H1 (cell line): ENCODE results near the gene MMP20. TPM values are rescaled to one million over a fixed set of nuclear protein-coding genes. Genes with fewer than 3 reads are reported as not detected.

Experiments
- CTCF ChIA-PET: fragments of 300-600 bp; sonication (Branson Sonifier 250); formaldehyde crosslinking; loops from one replicate; lab custom pipeline; 2021; ENCODE audit not compliant: partially characterized antibody; lab: Charles Lee
- POLR2A ChIA-PET: fragments of 300-600 bp; sonication (Branson Sonifier 250); formaldehyde crosslinking; loops from one replicate; lab custom pipeline; 2021; ENCODE audit warnings: inconsistent platforms; ENCODE audit not compliant: partially characterized antibody; lab: Charles Lee
- DNase-seq, 2 experiments: peaks; one replicate each; pipeline versions ENCODE4 v3.0.0 to v3.0.0-alpha.2; 2010 to 2022; ENCODE audit warnings: low spot score in 2 of 2, low read depth in 1 of 2, mixed read lengths in 1 of 2
- FAIRE-seq: peaks from 2 replicates; lab custom pipeline; 2011; peaks lifted over from hg19 to GRCh38; lab: Jason Lieb, UNC
- H2AFZ ChIP-seq: 2 replicates; pipeline ENCODE4 v1.8.1; 2012; ENCODE audit warnings: low read length, inconsistent platforms
- H2AK5ac ChIP-seq: 2 replicates; pipeline ENCODE4 v1.6.1; 2013; ENCODE audit warnings: low read depth, low read length
- H2BK120ac ChIP-seq: replicated peaks from 2 replicates; pipeline ENCODE3; 2013; ENCODE audit warnings: low read depth, low read length, inconsistent platforms
- H2BK12ac ChIP-seq: 2 replicates; pipeline ENCODE4 v1.6.1; 2013; ENCODE audit warnings: low read depth, low read length
- H2BK15ac ChIP-seq: 2 replicates; pipeline ENCODE4 v1.6.1; 2013; ENCODE audit warnings: low read length
- H2BK20ac ChIP-seq: 2 replicates; pipeline ENCODE4 v1.6.1; 2013; ENCODE audit warnings: low read length
- H2BK5ac ChIP-seq: 2 replicates; pipeline ENCODE4 v1.6.1; 2013; ENCODE audit warnings: low read depth, low read length
- H3K14ac ChIP-seq: 2 replicates; pipeline ENCODE4 v1.6.1; 2013; ENCODE audit warnings: inconsistent platforms; ENCODE audit not compliant: insufficient read length
- H3K18ac ChIP-seq: 2 replicates; pipeline ENCODE4 v1.6.1; 2013; ENCODE audit warnings: low read length; ENCODE audit errors: extremely low read depth
- H3K23ac ChIP-seq: 2 replicates; pipeline ENCODE4 v1.6.1; 2013; ENCODE audit warnings: inconsistent platforms; ENCODE audit not compliant: insufficient read length
- H3K23me2 ChIP-seq: 2 replicates; pipeline ENCODE4 v1.6.1; 2013; ENCODE audit warnings: low read depth, low read length
- H3K27ac ChIP-seq: 2 replicates; pipeline ENCODE4 v1.6.1; 2011; ENCODE audit warnings: low read depth, low read length, inconsistent platforms
- H3K27me3 ChIP-seq, 4 experiments: replicated peaks in 1 of 4; 1 replicate in 1 of 4; 2 replicates in 3 of 4; pipeline versions ENCODE4 v1.6.1 to v1.8.1; 2011 to 2013; ENCODE audit warnings: low read length in 3 of 4, mild to moderate bottlenecking in 3 of 4, inconsistent platforms in 2 of 4, mixed read lengths in 2 of 4, moderate library complexity in 1 of 4; ENCODE audit not compliant: control insufficient read depth in 3 of 4, insufficient read depth in 3 of 4; ENCODE audit errors: extremely low read depth in 1 of 4
- H3K36me3 ChIP-seq, 4 experiments: 2 replicates each; pipeline versions ENCODE4 v1.6.1 to v1.8.1; 2011 to 2013; ENCODE audit warnings: mild to moderate bottlenecking in 4 of 4, low read length in 3 of 4, moderate library complexity in 2 of 4, control low read depth in 1 of 4, inconsistent platforms in 1 of 4; ENCODE audit not compliant: insufficient read depth in 4 of 4, control insufficient read depth in 2 of 4
- H3K4ac ChIP-seq: replicated peaks from 2 replicates; pipeline ENCODE3; 2013; ENCODE audit warnings: low read length, low read depth, mixed read lengths, inconsistent platforms; ENCODE audit not compliant: insufficient read length
- H3K4me1 ChIP-seq, 4 experiments: replicated peaks in 1 of 4; 1 replicate in 1 of 4; 2 replicates in 3 of 4; pipeline versions ENCODE4 v1.6.1 to v1.8.1; 2011 to 2013; ENCODE audit warnings: low read length in 3 of 4, inconsistent platforms in 2 of 4, mixed read lengths in 1 of 4; ENCODE audit not compliant: insufficient read depth in 4 of 4, control insufficient read depth in 3 of 4
- H3K4me2 ChIP-seq, 2 experiments: 2 replicates each; pipeline versions ENCODE4 v1.6.1 to v1.8.1; 2011 to 2013; ENCODE audit warnings: low read depth in 2 of 2, low read length in 2 of 2, control low read depth in 1 of 2, inconsistent platforms in 1 of 2, mild to moderate bottlenecking in 1 of 2; ENCODE audit not compliant: insufficient read depth in 1 of 2
- H3K4me3 ChIP-seq, 4 experiments: fragments of 200-600, 300-600 bp in 1 of 4; sonication (generic), shearing (Covaris generic), sonication (Bioruptor Twin) in 1 of 4; 2 replicates each; pipeline versions ENCODE4 v1.5.1 to v1.8.1; 2011 to 2016; ENCODE audit warnings: low read length in 4 of 4, low read depth in 3 of 4, control low read depth in 2 of 4, inconsistent platforms in 2 of 4, mild to moderate bottlenecking in 2 of 4, mixed read lengths in 1 of 4, moderate library complexity in 1 of 4; ENCODE audit not compliant: insufficient read depth in 2 of 4; ENCODE audit errors: extremely low read depth in 1 of 4
- H3K56ac ChIP-seq: replicated peaks from 2 replicates; pipeline ENCODE3; 2013; ENCODE audit warnings: low read depth, mild to moderate bottlenecking, mixed read lengths, low read length, inconsistent platforms; ENCODE audit not compliant: insufficient read length
- H3K79me1 ChIP-seq: 2 replicates; pipeline ENCODE4 v1.6.1; 2013; ENCODE audit warnings: low read depth, low read length, control low read depth
- H3K79me2 ChIP-seq, 2 experiments: 2 replicates each; pipeline versions ENCODE4 v1.6.1 to v1.8.1; 2012 to 2013; ENCODE audit warnings: low read length in 2 of 2, mild to moderate bottlenecking in 2 of 2, inconsistent platforms in 1 of 2; ENCODE audit not compliant: insufficient read depth in 2 of 2, control insufficient read depth in 1 of 2
- H3K9ac ChIP-seq, 4 experiments: replicated peaks in 1 of 4; 1 replicate in 1 of 4; 2 replicates in 3 of 4; pipeline versions ENCODE4 v1.6.1 to v1.8.1; 2011 to 2013; ENCODE audit warnings: low read depth in 3 of 4, low read length in 3 of 4, control low read depth in 2 of 4, mild to moderate bottlenecking in 2 of 4, moderate library complexity in 2 of 4, inconsistent platforms in 1 of 4; ENCODE audit errors: extremely low read depth in 1 of 4
- H3K9me3 ChIP-seq, 2 experiments: 2 replicates each; pipeline versions ENCODE4 v1.6.1 to v1.8.1; 2012 to 2013; ENCODE audit warnings: mild to moderate bottlenecking in 2 of 2, moderate library complexity in 2 of 2, control low read depth in 1 of 2, inconsistent platforms in 1 of 2, low read depth in 1 of 2, low read length in 1 of 2, mixed read lengths in 1 of 2; ENCODE audit not compliant: insufficient read depth in 2 of 2
- H4K20me1 ChIP-seq, 2 experiments: replicated peaks in 1 of 2; 2 replicates each; pipeline versions ENCODE3 to v1.8.1; 2011 to 2013; ENCODE audit warnings: inconsistent platforms in 2 of 2, low read length in 2 of 2, mild to moderate bottlenecking in 1 of 2; ENCODE audit not compliant: insufficient read depth in 2 of 2, control insufficient read depth in 1 of 2
- H4K5ac ChIP-seq: 2 replicates; pipeline ENCODE4 v1.6.1; 2013; ENCODE audit warnings: low read length, low read depth, mixed read lengths, inconsistent platforms; ENCODE audit not compliant: insufficient read length
- H4K8ac ChIP-seq: 2 replicates; pipeline ENCODE4 v1.8.0; 2013; ENCODE audit warnings: mild to moderate bottlenecking, moderate library complexity, low read length, inconsistent platforms; ENCODE audit not compliant: insufficient read depth; ENCODE audit errors: extremely low read depth
- H4K91ac ChIP-seq: replicated peaks from 2 replicates; pipeline ENCODE3; 2013; ENCODE audit warnings: low read length, mixed read lengths, inconsistent platforms; ENCODE audit not compliant: insufficient read length
- CREB1 ChIP-seq: IDR thresholded peaks from 2 replicates; pipeline ENCODE4 v1.6.1; 2012; ENCODE audit warnings: inconsistent platforms
- EP300 ChIP-seq, 2 experiments: IDR thresholded peaks; 1 replicate in 1 of 2; 2 replicates in 1 of 2; pipeline ENCODE4 v1.6.1; 2011 to 2012; ENCODE audit warnings: low read depth in 2 of 2, low read length in 2 of 2, mild to moderate bottlenecking in 2 of 2, borderline replicate concordance in 1 of 2, inconsistent platforms in 1 of 2, moderate library complexity in 1 of 2
- GTF2F1 ChIP-seq: IDR thresholded peaks from 2 replicates; pipeline ENCODE4 v1.6.1; 2012; ENCODE audit warnings: low read depth, low read length, improper control_type of control experiment, borderline replicate concordance
- KDM5A ChIP-seq: fragments of 200-600 bp; IDR thresholded peaks from 2 replicates; pipeline ENCODE4 v1.7.1; 2012; ENCODE audit warnings: mild to moderate bottlenecking, low read length, inconsistent platforms, mixed read lengths
- NRF1 ChIP-seq: IDR thresholded peaks from 2 replicates; pipeline ENCODE4 v1.6.1; 2011; ENCODE audit warnings: mild to moderate bottlenecking, low read depth, low read length, improper control_type of control experiment
- RBBP5 ChIP-seq: IDR thresholded peaks from 2 replicates; pipeline ENCODE4 v1.7.1; 2012; ENCODE audit warnings: low read depth, mild to moderate bottlenecking, inconsistent platforms, low read length, moderate library complexity, borderline replicate concordance
- RNF2 ChIP-seq: fragments of 200-900, 300-1000 bp; sonication (generic); IDR thresholded peaks from 2 replicates; pipeline ENCODE4 v1.7.1; 2016; ENCODE audit warnings: borderline replicate concordance, low read depth, mild to moderate bottlenecking, antibody characterized with exemption, low read length; ENCODE audit not compliant: poor library complexity, severe bottlenecking; ENCODE audit errors: missing control alignments
- polyA plus RNA-seq, 7 experiments: library from polyadenylated mRNA; depleted of rRNA in 3 of 7; stranded (reverse) in 5 of 7; unstranded in 2 of 7; fragments of >200 nt in 5 of 7; fragments of 200-250 nt in 2 of 7; gene quantifications; 1 replicate in 5 of 7; 2 replicates in 1 of 7; 4 replicates in 1 of 7; pipeline versions ENCODE4 v1.2.1 to v1.2.3, GENCODE V29; 2011 to 2013; ENCODE audit warnings: missing spikeins in 2 of 7, mixed read lengths in 2 of 7
- total RNA-seq: library from RNA; stranded (reverse); fragmentation: NEBNext Ultra II Directional; extraction: Animal tissue kit (Norgen Biotek cat#: 25700); gene quantifications from 2 replicates; pipeline ENCODE4 v1.2.1, GENCODE V29; 2021
- TF ChIP-seq, protein P1 (sequence below): IDR thresholded peaks from 2 replicates; pipeline ENCODE4 v1.6.1; 2012; ENCODE audit warnings: inconsistent platforms

Gene MMP20
- total and polyA plus RNA-seq, 2 of the 8 experiments (the other 6 are each of a cell fraction or from before 2014, with no cell fraction given), result not detected

GRCh38 chr11:102662607-102663006, 37.5 kb upstream of the MMP20 start:
- Histone ChIP-seq H2BK15ac (no peak overlapping the region), H3K36me3 (no peaks in the 10 kb centered on the region; a peak in 1 of 8 replicates), H3K4me2 (no peak overlapping the region), H3K27me3 (no peaks in the 10 kb centered on the region), H2BK120ac (no peak overlapping the region), H3K27ac (no peak overlapping the region), H4K5ac (no peak overlapping the region), H3K4ac (no peak overlapping the region), H2BK5ac (no peak overlapping the region), H3K56ac (no peak overlapping the region), H2AK5ac (no peak overlapping the region), H3K9me3 (no peaks in the 10 kb centered on the region), H3K79me2 (no peaks in the 10 kb centered on the region), H3K18ac (no peak overlapping the region), H3K14ac (no peak overlapping the region), H3K23ac (no peak overlapping the region), H4K91ac (no peak overlapping the region), H2BK20ac (no peak overlapping the region), H3K4me3 (no peak overlapping the region), H2AFZ (no peak overlapping the region), H3K23me2 (no peaks in the 10 kb centered on the region), H3K9ac (no peak overlapping the region), H3K79me1 (no peaks in the 10 kb centered on the region), H2BK12ac (no peak overlapping the region), H3K4me1 (peaks cover 0 to 3% (median 0%) of the 10 kb centered on the region in 4 experiments; a peak in 1 of 7 replicates), H4K20me1 (no peaks in the 10 kb centered on the region), H4K8ac (no peak overlapping the region)
- CTCF ChIA-PET, result no interaction called here
- POLR2A ChIA-PET, result no interaction called here
- no peak for DNase-seq
- no peak for FAIRE-seq
- TF ChIP-seq RBBP5 (no peak), RNF2 (no peak), NRF1 (no peak), EP300 (IDR thresholded peaks at IDR 0.05; ENCODE audit: borderline replicate concordance in 1 of 2, low read depth in 2 of 2, low read length in 2 of 2) (no peak), CREB1 (no peak), GTF2F1 (no peak), KDM5A (no peak)
- TF ChIP-seq, protein P1, sequence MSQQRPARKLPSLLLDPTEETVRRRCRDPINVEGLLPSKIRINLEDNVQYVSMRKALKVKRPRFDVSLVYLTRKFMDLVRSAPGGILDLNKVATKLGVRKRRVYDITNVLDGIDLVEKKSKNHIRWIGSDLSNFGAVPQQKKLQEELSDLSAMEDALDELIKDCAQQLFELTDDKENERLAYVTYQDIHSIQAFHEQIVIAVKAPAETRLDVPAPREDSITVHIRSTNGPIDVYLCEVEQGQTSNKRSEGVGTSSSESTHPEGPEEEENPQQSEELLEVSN, result no peak
